ENCODE results near the gene DLGAP1. TPM values are rescaled to one million over a fixed set of nuclear protein-coding genes. Genes with fewer than 3 reads are reported as not detected.
A peak's percentile ranks its signal among the peaks of the same experiment; 100 is the strongest.

The DLGAP1 gene
- polyA plus RNA-seq, 1 of the 3 experiments (the other 2 are of a cell fraction), result not detected

GRCh38 chr18:3771121-3771971 lies 683.8 kb downstream of the DLGAP1 start:
- peak overlapping the region; percentile 90 for H2AFZ ChIP-seq (ENCODE audit: low read depth)
- H3K4me3 ChIP-seq (ENCODE audit: low read depth in 2 of 2, low read length in 1 of 2), result peak overlapping the region; percentile 26 to 46
- TF ChIP-seq MAX (IDR thresholded peaks at IDR 0.05; ENCODE audit: low read depth) (peak; percentile 50; the same call in 1 of the 2 replicates), FOXM1 (IDR thresholded peaks at IDR 0.05; ENCODE audit: low read depth) (no peak), JUND (IDR thresholded peaks at IDR 0.05) (no peak), EZH2phosphoT487 (IDR thresholded peaks at IDR 0.05; ENCODE audit: borderline replicate concordance, low read depth) (no peak), NRF1 (IDR thresholded peaks at IDR 0.05; ENCODE audit: low read depth, low read length) (0 out of 2 replicates have a peak, but pooled peaks have one; percentile 17), CTCF (IDR thresholded peaks at IDR 0.05) (peak; percentile 89), EP300 (IDR thresholded peaks at IDR 0.05; ENCODE audit: borderline replicate concordance in 1 of 2, low read depth in 1 of 2, low read length in 1 of 2) (no peak; a peak in 1 of 4 replicates), RAD21 (IDR thresholded peaks at IDR 0.05; ENCODE audit: low read length) (peak; percentile 71), SMC3 (IDR thresholded peaks at IDR 0.05; ENCODE audit: low read depth, low read length) (peak; percentile 69), TEAD4 (IDR thresholded peaks at IDR 0.05; ENCODE audit: borderline replicate concordance, insufficient read depth) (no peak), TAF1 (IDR thresholded peaks at IDR 0.05; ENCODE audit: borderline replicate concordance, low read depth, low read length) (no peak), RCOR1 (IDR thresholded peaks at IDR 0.05; ENCODE audit: low read length) (no peak), PBX3 (IDR thresholded peaks at IDR 0.05) (no peak), TCF12 (IDR thresholded peaks at IDR 0.05) (no peak), SIN3A (IDR thresholded peaks at IDR 0.05; ENCODE audit: borderline replicate concordance, low read depth, low read length) (no peak), NFIC (IDR thresholded peaks at IDR 0.05; ENCODE audit: borderline replicate concordance) (no peak), YY1 (IDR thresholded peaks at IDR 0.05; ENCODE audit: low read depth) (no peak)
- ChIA-PET POLR2A (no interaction called here), CTCF (interaction anchor here (0.6 to 3.7 kb wide), 33 partner anchors 8 to 1781 kb away, joined by 3 to 40 read pairs (median 4); no protein-coding TSS in a partner anchor)
- no peaks in the 10 kb centered on the region for H3K79me2 ChIP-seq (ENCODE audit: insufficient read depth)
- no peaks in the 10 kb centered on the region for H3K9me3 ChIP-seq
- peaks cover 0 to 4% of the 10 kb centered on the region in 2 experiments; a peak in 2 of 4 replicates for H3K4me1 ChIP-seq (ENCODE audit: control insufficient read depth in 1 of 2, insufficient read depth in 2 of 2, low read depth in 1 of 2, low read length in 1 of 2)
- H3K36me3 ChIP-seq (replicated peaks in 1 of 2; ENCODE audit: control insufficient read depth in 1 of 2, insufficient read depth in 2 of 2, low read length in 1 of 2), result no peaks in the 10 kb centered on the region
- H3K9me2 ChIP-seq, result no peaks in the 10 kb centered on the region
- H3K27me3 ChIP-seq (ENCODE audit: insufficient read depth), result peaks cover 26% of the 10 kb centered on the region; the same call in 1 of the 2 replicates
- H4K20me1 ChIP-seq (ENCODE audit: insufficient read depth), result no peaks in the 10 kb centered on the region
- H3F3A ChIP-seq (replicated peaks; ENCODE audit: insufficient read depth), result no peaks in the 10 kb centered on the region
- 3% methylated on average over 28 of the region's 40 CpGs for WGBS (ENCODE audit: low lambda C conversion rate)
- DNase-seq, result peak; percentile 86
- no peak overlapping the region for H3K9ac ChIP-seq
- H3K27ac ChIP-seq (ENCODE audit: low read depth in 2 of 2, low read length in 1 of 2), result no peak overlapping the region
- peak overlapping the region; percentile 67 for H3K4me2 ChIP-seq
